CD4-positive, CD25-positive, alpha-beta regulatory T cell (primary cell): ENCODE measurements around the gene WDR86. TPM values are rescaled to one million over a fixed set of nuclear protein-coding genes. Genes with fewer than 3 reads are reported as not detected.

ENCODE experiments used
- polyA plus RNA-seq, 4 donors: library from polyadenylated mRNA; unstranded; fragments of 300-500 nt; fragmentation: Illumina TruSeq; gene quantifications; one replicate each; pipeline ENCODE4 v1.2.3, GENCODE V29; 2021
- total RNA-seq: library from RNA; stranded (reverse); gene quantifications from one replicate; pipeline ENCODE4 v1.2.3, GENCODE V29; 2022

Gene WDR86
- total and polyA plus RNA-seq, 5 donors from 2014 or later, result 0.15 to 4.8 (median 0.51) TPM; not detected in 1

Other genes starting within 250 kb of the WDR86 start
- gene GBX1, start 242.3 kb downstream of the WDR86 start, total RNA-seq, result not detected
- gene GBX1, start 242.3 kb downstream of the WDR86 start, polyA plus RNA-seq, result not detected
- gene ASB10, start 222.8 kb downstream of the WDR86 start, total RNA-seq, result not detected
- not detected for gene ASB10, start 222.8 kb downstream of the WDR86 start, polyA plus RNA-seq
- 3.8 TPM for gene H2BK1, start 199.6 kb downstream of the WDR86 start, total RNA-seq
- not detected for gene H2BK1, start 199.6 kb downstream of the WDR86 start, polyA plus RNA-seq
- 16.3 TPM for gene ABCF2, start 182.8 kb downstream of the WDR86 start, total RNA-seq
- 10 to 100 TPM; 25.9 to 31.4 (median 29.7) TPM for gene ABCF2, start 182.8 kb downstream of the WDR86 start, polyA plus RNA-seq
- 38.8 TPM for gene CHPF2, start 177.6 kb downstream of the WDR86 start, total RNA-seq
- gene CHPF2, start 177.6 kb downstream of the WDR86 start, polyA plus RNA-seq, result 10 to 100 TPM; 18.8 to 24.8 (median 23.0) TPM
- gene SMARCD3, start 161.3 kb downstream of the WDR86 start, total RNA-seq, result 4.7 TPM
- gene SMARCD3, start 161.3 kb downstream of the WDR86 start, polyA plus RNA-seq, result 1 to 10 TPM; 1.5 to 4.4 (median 2.1) TPM
- gene NUB1, start 68.2 kb downstream of the WDR86 start, total RNA-seq, result 65.2 TPM
- 10 to 100 TPM; 51.0 to 65.0 (median 52.8) TPM for gene NUB1, start 68.2 kb downstream of the WDR86 start, polyA plus RNA-seq
- gene CRYGN, start 30.1 kb upstream of the WDR86 start, total RNA-seq, result 0.39 TPM
- gene CRYGN, start 30.1 kb upstream of the WDR86 start, polyA plus RNA-seq, result under 1 TPM in 3 of 4 donors, not detected in 1; 0.30 to 0.39 (median 0.38) TPM
- gene RHEB, start 109.9 kb upstream of the WDR86 start, total RNA-seq, result 51.3 TPM
- gene RHEB, start 109.9 kb upstream of the WDR86 start, polyA plus RNA-seq, result 10 to 100 TPM; 64.8 to 72.6 (median 67.4) TPM